GM21619 (cell line): ENCODE measurements around the gene MSRB3.

Source experiments
- ATAC-seq: cut with Tn5 transposase; IDR thresholded peaks from one replicate; pipeline ENCODE4 v1.9.1; 2021; ENCODE audit not compliant: unreplicated experiment

Gene MSRB3

GRCh38 chr12:65492998-65493912 is 214.8 kb downstream of the MSRB3 start:
- ATAC-seq: no peak

GRCh38 chr12:65493913-65494245 is 215.4 kb downstream of the MSRB3 start:
- ATAC-seq: no peak

- ATAC-seq: no peak
These were observed 216.1 kb downstream of the MSRB3 start for GRCh38 chr12:65494537-65494936.

GRCh38 chr12:65495233-65495632 is 216.8 kb downstream of the MSRB3 start:
- ATAC-seq: no peak

- ATAC-seq: no peak
These were observed 218.1 kb downstream of the MSRB3 start for GRCh38 chr12:65496617-65497016.

GRCh38 chr12:65497660-65498059 is 219.2 kb downstream of the MSRB3 start:
- no peak for ATAC-seq

- no peak for ATAC-seq
These were observed 220.7 kb downstream of the MSRB3 start for GRCh38 chr12:65499167-65499566.

- no peak for ATAC-seq
These were observed 221.8 kb downstream of the MSRB3 start for GRCh38 chr12:65500091-65500900.

- no peak for ATAC-seq
These were observed 222.7 kb downstream of the MSRB3 start for GRCh38 chr12:65501093-65501621.

GRCh38 chr12:65501935-65502334 is 223.5 kb downstream of the MSRB3 start:
- ATAC-seq: no peak

- no peak for ATAC-seq
These were observed 225.9 kb downstream of the MSRB3 start for GRCh38 chr12:65504417-65504816.

GRCh38 chr12:65505386-65506121 is 227.1 kb downstream of the MSRB3 start:
- no peak for ATAC-seq

GRCh38 chr12:65508276-65509035 is 230.0 kb downstream of the MSRB3 start:
- no peak for ATAC-seq

- no peak for ATAC-seq
These were observed 231.5 kb downstream of the MSRB3 start for GRCh38 chr12:65510007-65510406.

GRCh38 chr12:65510584-65511050 is 232.1 kb downstream of the MSRB3 start:
- ATAC-seq: no peak

- no peak for ATAC-seq
These were observed 232.8 kb downstream of the MSRB3 start for GRCh38 chr12:65511134-65511834.

GRCh38 chr12:65511912-65512311 is 233.4 kb downstream of the MSRB3 start:
- ATAC-seq: no peak
